H1 (cell line): ENCODE measurements around the gene KCNQ1. TPM values are rescaled to one million over a fixed set of nuclear protein-coding genes. Genes with fewer than 3 reads are reported as not detected.

Source experiments
- CTCF ChIA-PET: fragments of 300-600 bp; sonication (Branson Sonifier 250); formaldehyde crosslinking; loops from one replicate; lab custom pipeline; 2021; ENCODE audit not compliant: partially characterized antibody; lab: Charles Lee
- POLR2A ChIA-PET: fragments of 300-600 bp; sonication (Branson Sonifier 250); formaldehyde crosslinking; loops from one replicate; lab custom pipeline; 2021; ENCODE audit warnings: inconsistent platforms; ENCODE audit not compliant: partially characterized antibody; lab: Charles Lee
- DNase-seq, 2 experiments: peaks; one replicate each; pipeline versions ENCODE4 v3.0.0 to v3.0.0-alpha.2; 2010 to 2022; ENCODE audit warnings: low spot score in 2 of 2, low read depth in 1 of 2, mixed read lengths in 1 of 2
- FAIRE-seq: peaks from 2 replicates; lab custom pipeline; 2011; peaks lifted over from hg19 to GRCh38; lab: Jason Lieb, UNC
- H2AFZ ChIP-seq: 2 replicates; pipeline ENCODE4 v1.8.1; 2012; ENCODE audit warnings: low read length, inconsistent platforms
- H2AK5ac ChIP-seq: 2 replicates; pipeline ENCODE4 v1.6.1; 2013; ENCODE audit warnings: low read depth, low read length
- H2BK120ac ChIP-seq: replicated peaks from 2 replicates; pipeline ENCODE3; 2013; ENCODE audit warnings: low read depth, low read length, inconsistent platforms
- H2BK12ac ChIP-seq: 2 replicates; pipeline ENCODE4 v1.6.1; 2013; ENCODE audit warnings: low read depth, low read length
- H2BK15ac ChIP-seq: 2 replicates; pipeline ENCODE4 v1.6.1; 2013; ENCODE audit warnings: low read length
- H2BK20ac ChIP-seq: 2 replicates; pipeline ENCODE4 v1.6.1; 2013; ENCODE audit warnings: low read length
- H2BK5ac ChIP-seq: 2 replicates; pipeline ENCODE4 v1.6.1; 2013; ENCODE audit warnings: low read depth, low read length
- H3K14ac ChIP-seq: 2 replicates; pipeline ENCODE4 v1.6.1; 2013; ENCODE audit warnings: inconsistent platforms; ENCODE audit not compliant: insufficient read length
- H3K18ac ChIP-seq: 2 replicates; pipeline ENCODE4 v1.6.1; 2013; ENCODE audit warnings: low read length; ENCODE audit errors: extremely low read depth
- H3K23ac ChIP-seq: 2 replicates; pipeline ENCODE4 v1.6.1; 2013; ENCODE audit warnings: inconsistent platforms; ENCODE audit not compliant: insufficient read length
- H3K23me2 ChIP-seq: 2 replicates; pipeline ENCODE4 v1.6.1; 2013; ENCODE audit warnings: low read depth, low read length
- H3K27ac ChIP-seq: 2 replicates; pipeline ENCODE4 v1.6.1; 2011; ENCODE audit warnings: low read depth, low read length, inconsistent platforms
- H3K27me3 ChIP-seq, 4 experiments: replicated peaks in 1 of 4; 1 replicate in 1 of 4; 2 replicates in 3 of 4; pipeline versions ENCODE4 v1.6.1 to v1.8.1; 2011 to 2013; ENCODE audit warnings: low read length in 3 of 4, mild to moderate bottlenecking in 3 of 4, inconsistent platforms in 2 of 4, mixed read lengths in 2 of 4, moderate library complexity in 1 of 4; ENCODE audit not compliant: control insufficient read depth in 3 of 4, insufficient read depth in 3 of 4; ENCODE audit errors: extremely low read depth in 1 of 4
- H3K36me3 ChIP-seq, 4 experiments: 2 replicates each; pipeline versions ENCODE4 v1.6.1 to v1.8.1; 2011 to 2013; ENCODE audit warnings: mild to moderate bottlenecking in 4 of 4, low read length in 3 of 4, moderate library complexity in 2 of 4, control low read depth in 1 of 4, inconsistent platforms in 1 of 4; ENCODE audit not compliant: insufficient read depth in 4 of 4, control insufficient read depth in 2 of 4
- H3K4ac ChIP-seq: replicated peaks from 2 replicates; pipeline ENCODE3; 2013; ENCODE audit warnings: low read length, low read depth, mixed read lengths, inconsistent platforms; ENCODE audit not compliant: insufficient read length
- H3K4me1 ChIP-seq, 4 experiments: replicated peaks in 1 of 4; 1 replicate in 1 of 4; 2 replicates in 3 of 4; pipeline versions ENCODE4 v1.6.1 to v1.8.1; 2011 to 2013; ENCODE audit warnings: low read length in 3 of 4, inconsistent platforms in 2 of 4, mixed read lengths in 1 of 4; ENCODE audit not compliant: insufficient read depth in 4 of 4, control insufficient read depth in 3 of 4
- H3K4me2 ChIP-seq, 2 experiments: 2 replicates each; pipeline versions ENCODE4 v1.6.1 to v1.8.1; 2011 to 2013; ENCODE audit warnings: low read depth in 2 of 2, low read length in 2 of 2, control low read depth in 1 of 2, inconsistent platforms in 1 of 2, mild to moderate bottlenecking in 1 of 2; ENCODE audit not compliant: insufficient read depth in 1 of 2
- H3K4me3 ChIP-seq, 4 experiments: fragments of 200-600, 300-600 bp in 1 of 4; sonication (generic), shearing (Covaris generic), sonication (Bioruptor Twin) in 1 of 4; 2 replicates each; pipeline versions ENCODE4 v1.5.1 to v1.8.1; 2011 to 2016; ENCODE audit warnings: low read length in 4 of 4, low read depth in 3 of 4, control low read depth in 2 of 4, inconsistent platforms in 2 of 4, mild to moderate bottlenecking in 2 of 4, mixed read lengths in 1 of 4, moderate library complexity in 1 of 4; ENCODE audit not compliant: insufficient read depth in 2 of 4; ENCODE audit errors: extremely low read depth in 1 of 4
- H3K56ac ChIP-seq: replicated peaks from 2 replicates; pipeline ENCODE3; 2013; ENCODE audit warnings: low read depth, mild to moderate bottlenecking, mixed read lengths, low read length, inconsistent platforms; ENCODE audit not compliant: insufficient read length
- H3K79me1 ChIP-seq: 2 replicates; pipeline ENCODE4 v1.6.1; 2013; ENCODE audit warnings: low read depth, low read length, control low read depth
- H3K79me2 ChIP-seq, 2 experiments: 2 replicates each; pipeline versions ENCODE4 v1.6.1 to v1.8.1; 2012 to 2013; ENCODE audit warnings: low read length in 2 of 2, mild to moderate bottlenecking in 2 of 2, inconsistent platforms in 1 of 2; ENCODE audit not compliant: insufficient read depth in 2 of 2, control insufficient read depth in 1 of 2
- H3K9ac ChIP-seq, 4 experiments: replicated peaks in 1 of 4; 1 replicate in 1 of 4; 2 replicates in 3 of 4; pipeline versions ENCODE4 v1.6.1 to v1.8.1; 2011 to 2013; ENCODE audit warnings: low read depth in 3 of 4, low read length in 3 of 4, control low read depth in 2 of 4, mild to moderate bottlenecking in 2 of 4, moderate library complexity in 2 of 4, inconsistent platforms in 1 of 4; ENCODE audit errors: extremely low read depth in 1 of 4
- H3K9me3 ChIP-seq, 2 experiments: 2 replicates each; pipeline versions ENCODE4 v1.6.1 to v1.8.1; 2012 to 2013; ENCODE audit warnings: mild to moderate bottlenecking in 2 of 2, moderate library complexity in 2 of 2, control low read depth in 1 of 2, inconsistent platforms in 1 of 2, low read depth in 1 of 2, low read length in 1 of 2, mixed read lengths in 1 of 2; ENCODE audit not compliant: insufficient read depth in 2 of 2
- H4K20me1 ChIP-seq, 2 experiments: replicated peaks in 1 of 2; 2 replicates each; pipeline versions ENCODE3 to v1.8.1; 2011 to 2013; ENCODE audit warnings: inconsistent platforms in 2 of 2, low read length in 2 of 2, mild to moderate bottlenecking in 1 of 2; ENCODE audit not compliant: insufficient read depth in 2 of 2, control insufficient read depth in 1 of 2
- H4K5ac ChIP-seq: 2 replicates; pipeline ENCODE4 v1.6.1; 2013; ENCODE audit warnings: low read length, low read depth, mixed read lengths, inconsistent platforms; ENCODE audit not compliant: insufficient read length
- H4K8ac ChIP-seq: 2 replicates; pipeline ENCODE4 v1.8.0; 2013; ENCODE audit warnings: mild to moderate bottlenecking, moderate library complexity, low read length, inconsistent platforms; ENCODE audit not compliant: insufficient read depth; ENCODE audit errors: extremely low read depth
- H4K91ac ChIP-seq: replicated peaks from 2 replicates; pipeline ENCODE3; 2013; ENCODE audit warnings: low read length, mixed read lengths, inconsistent platforms; ENCODE audit not compliant: insufficient read length
- PHF8 ChIP-seq: fragments of 200-600 bp; sonication (generic); conservative IDR thresholded peaks from 2 replicates; pipeline ENCODE4 v1.7.1; 2012; ENCODE audit warnings: low read depth, mild to moderate bottlenecking, inconsistent platforms, low read length, moderate library complexity
- WGBS, 2 experiments: shearing (Covaris generic) in 1 of 2; methylation state at CpG; one replicate each; pipeline versions ENCODE4 v1.1.6 to v1.1.7; 2013 to 2015; ENCODE audit warnings: low lambda C conversion rate in 2 of 2, mixed read lengths in 2 of 2, inconsistent platforms in 1 of 2, low coverage in 1 of 2, missing lambda C conversion rate in 1 of 2; ENCODE audit not compliant: insufficient replicate concordance in 2 of 2, insufficient coverage in 1 of 2, insufficient read length in 1 of 2; ENCODE audit errors: extremely low coverage in 1 of 2, missing lambda C conversion rate in 1 of 2; 5-methylcytosine and 5-hydroxymethylcytosine counted together
- polyA plus RNA-seq, 7 experiments: library from polyadenylated mRNA; depleted of rRNA in 3 of 7; stranded (reverse) in 5 of 7; unstranded in 2 of 7; fragments of >200 nt in 5 of 7; fragments of 200-250 nt in 2 of 7; gene quantifications; 1 replicate in 5 of 7; 2 replicates in 1 of 7; 4 replicates in 1 of 7; pipeline versions ENCODE4 v1.2.1 to v1.2.3, GENCODE V29; 2011 to 2013; ENCODE audit warnings: missing spikeins in 2 of 7, mixed read lengths in 2 of 7
- total RNA-seq: library from RNA; stranded (reverse); fragmentation: NEBNext Ultra II Directional; extraction: Animal tissue kit (Norgen Biotek cat#: 25700); gene quantifications from 2 replicates; pipeline ENCODE4 v1.2.1, GENCODE V29; 2021

Gene KCNQ1
- total and polyA plus RNA-seq, 2 of the 8 experiments (the other 6 are each of a cell fraction or from before 2014, with no cell fraction given) = 1.9 to 2.0 TPM

- WGBS, 2 experiments = 90% methylated on average over 12 of the region's 12 CpGs; no CpG with 5 or more reads in 1 of the 2 experiments
- no peak overlapping the region for H2BK20ac ChIP-seq
- no peaks in the 10 kb centered on the region for H3K9me3 ChIP-seq
- peaks cover 0 to 3% (median 3%) of the 10 kb centered on the region in 4 experiments; a peak in 2 of 7 replicates for H3K4me1 ChIP-seq
- H2AFZ ChIP-seq = no peak overlapping the region
- no peak overlapping the region for H4K91ac ChIP-seq
- CTCF ChIA-PET = interaction anchor here (1.1 to 1.8 kb wide), 3 partner anchors 27 to 148 kb away, joined by 3 to 6 read pairs (median 5); no protein-coding TSS in a partner anchor
- no peak overlapping the region for H3K27ac ChIP-seq
- no peak overlapping the region for H4K5ac ChIP-seq
- TF ChIP-seq PHF8 = no peak
- H2BK120ac ChIP-seq = no peak overlapping the region
- H3K9ac ChIP-seq = no peak overlapping the region
- no peak overlapping the region for H2AK5ac ChIP-seq
- no peak overlapping the region for H3K56ac ChIP-seq
- H3K79me1 ChIP-seq = no peaks in the 10 kb centered on the region
- no peak overlapping the region for H3K4me2 ChIP-seq
- no peak overlapping the region for H2BK12ac ChIP-seq
- H3K23me2 ChIP-seq = peaks cover 7% of the 10 kb centered on the region; the same call in 1 of the 2 replicates
- H2BK5ac ChIP-seq = no peak overlapping the region
- no peak overlapping the region for H3K14ac ChIP-seq
- FAIRE-seq = no peak
- H3K4ac ChIP-seq = no peak overlapping the region
- peaks cover 2 to 3% of the 10 kb centered on the region in 2 experiments for H4K20me1 ChIP-seq
- H3K79me2 ChIP-seq = no peaks in the 10 kb centered on the region
- no peak overlapping the region for H2BK15ac ChIP-seq
- H3K27me3 ChIP-seq = peaks cover 32 to 86% (median 63%) of the 10 kb centered on the region in 4 experiments
- H4K8ac ChIP-seq = no peak overlapping the region
- no peak overlapping the region for H3K18ac ChIP-seq
- no peaks in the 10 kb centered on the region for H3K36me3 ChIP-seq
- no peak overlapping the region for H3K4me3 ChIP-seq
- POLR2A ChIA-PET = no interaction called here
- no peak overlapping the region for H3K23ac ChIP-seq
- no peak for DNase-seq
Measured at GRCh38 chr11:2447253-2447950, 2.6 kb downstream of the KCNQ1 start.
